ENCODE results near the gene CYP4A22.
"Not testable (repeated sequence)": the region's sequence is repeated elsewhere in the genome, so short reads cannot be mapped to it uniquely, and the experiment has no call there.

- not testable (repeated sequence) for TF ChIP-seq CTCF (IDR thresholded peaks at IDR 0.05; ENCODE audit: low read depth, low read length); POLR2A (IDR thresholded peaks at IDR 0.05; ENCODE audit: extremely low read depth, insufficient read length); MAX (IDR thresholded peaks at IDR 0.05; ENCODE audit: low read depth, low read length); MYC (IDR thresholded peaks at IDR 0.05; ENCODE audit: low read depth, low read length)
Measured at GRCh38 chr1:47195981-47196380, 58.7 kb downstream of the CYP4A22 start.
